CD4-positive, alpha-beta T cell treated with Interferon gamma for 1 hour (primary cell): ENCODE data around the gene FBXL17.

ENCODE experiments used
- DNase-seq: peaks from one replicate; pipeline ENCODE4 v3.0.0-alpha.2; 2020

Gene FBXL17

GRCh38 chr5:107887166-107887943, 494.5 kb downstream of the FBXL17 start:
- no peak for DNase-seq

DNA sequence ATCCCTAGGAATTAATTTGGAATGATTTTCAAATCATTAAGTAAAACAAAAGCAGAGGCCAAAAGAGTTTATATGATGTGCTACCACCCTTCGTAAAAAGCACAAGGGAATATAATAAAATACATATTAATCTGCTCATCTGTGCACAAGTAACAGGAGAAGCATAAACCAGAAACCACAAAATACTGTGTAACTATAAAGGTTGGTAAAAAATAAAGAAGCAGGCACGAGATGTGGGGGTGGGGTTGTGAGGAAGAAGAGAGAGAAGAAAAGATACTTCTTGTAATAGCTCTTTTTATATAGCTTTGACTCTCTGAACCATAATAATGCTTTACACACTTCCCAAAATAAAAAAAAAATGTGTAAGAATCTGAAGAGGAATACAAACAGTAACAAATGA, 496.3 kb downstream of the FBXL17 start:
- DNase-seq, result no peak

DNA sequence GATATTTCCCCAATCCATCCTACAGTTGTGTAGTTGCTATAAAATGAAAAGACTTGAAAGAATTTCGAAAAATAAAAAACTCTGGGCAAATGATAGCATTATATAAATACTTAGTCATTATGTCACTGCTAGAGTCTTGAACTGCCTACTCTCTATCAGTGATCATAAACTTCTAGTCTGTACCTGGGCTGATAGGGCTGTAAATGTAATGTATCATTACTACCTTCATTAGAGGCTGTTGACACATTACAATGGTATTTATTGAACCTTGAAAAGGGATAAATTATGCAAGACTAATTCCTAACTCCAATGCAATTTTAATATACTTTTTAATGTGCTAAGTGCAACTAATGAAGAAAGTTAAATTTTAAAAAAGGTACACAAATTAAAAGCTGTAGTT, 497.0 kb downstream of the FBXL17 start:
- DNase-seq, result no peak

DNA sequence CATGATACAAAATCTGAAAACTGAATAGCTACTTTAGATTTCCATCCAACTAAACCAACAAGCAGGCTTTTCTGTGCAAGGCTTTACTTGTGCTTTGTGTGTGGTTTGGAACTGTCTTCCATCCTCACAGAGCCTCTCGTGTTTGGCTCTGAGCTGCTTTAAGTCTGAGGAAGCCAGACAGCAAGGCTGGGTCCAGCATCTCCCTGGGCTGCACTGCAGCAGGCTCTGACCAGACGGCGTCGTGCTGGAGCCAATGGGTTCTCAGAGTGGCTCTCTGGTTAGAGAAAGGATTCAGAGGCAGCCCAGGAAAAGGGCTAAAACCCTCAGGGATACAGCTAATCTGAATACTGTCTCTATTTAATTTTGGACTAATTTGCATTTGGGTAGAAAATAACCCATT, 503.2 kb downstream of the FBXL17 start:
- DNase-seq, result no peak

- no peak for DNase-seq
Observed at GRCh38 chr5:107876906-107877305, 505.0 kb downstream of the FBXL17 start.

GRCh38 chr5:107876261-107876660, 505.6 kb downstream of the FBXL17 start:
- DNase-seq, result no peak

DNA sequence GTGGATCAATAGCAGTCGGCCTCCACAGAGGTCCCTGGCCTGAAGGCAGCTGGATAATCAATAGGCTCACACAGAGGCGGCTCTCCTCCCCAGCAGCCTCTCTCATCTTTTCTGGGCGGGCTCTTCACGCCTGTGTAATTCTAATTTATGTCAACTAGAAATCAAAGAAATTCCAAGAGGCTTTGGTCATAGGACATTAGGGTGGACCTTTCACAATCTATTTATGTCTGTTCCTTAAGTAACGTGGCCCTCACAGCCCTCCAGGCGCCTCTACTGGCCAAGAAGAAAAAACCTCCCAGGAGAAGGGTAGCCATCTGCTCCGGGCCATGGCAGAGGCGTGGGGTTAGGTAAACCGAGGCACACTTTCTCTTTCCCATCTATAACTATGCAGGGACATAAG, 506.1 kb downstream of the FBXL17 start:
- no peak for DNase-seq

GRCh38 chr5:107874795-107875194, 507.1 kb downstream of the FBXL17 start:
- no peak for DNase-seq

DNA sequence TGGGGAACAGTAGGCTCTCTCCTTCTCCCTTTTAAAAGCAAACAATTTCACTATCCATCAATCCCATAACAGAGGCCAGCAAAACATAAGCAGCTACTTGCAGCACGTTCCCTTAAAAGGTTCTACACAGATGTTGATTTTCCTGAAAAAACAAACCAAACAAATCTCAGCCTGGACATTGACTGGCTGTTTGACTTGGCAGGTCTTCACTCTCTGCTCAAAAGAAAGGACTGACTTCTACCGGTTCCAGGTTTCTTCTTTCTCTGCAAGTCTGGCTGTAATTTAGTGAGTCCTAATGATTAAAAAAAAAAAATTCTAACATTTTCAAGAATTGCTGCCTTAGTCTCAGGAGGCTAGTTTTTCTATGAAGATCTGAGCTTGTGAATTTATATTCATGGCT, 508.0 kb downstream of the FBXL17 start:
- DNase-seq, result no peak

DNA sequence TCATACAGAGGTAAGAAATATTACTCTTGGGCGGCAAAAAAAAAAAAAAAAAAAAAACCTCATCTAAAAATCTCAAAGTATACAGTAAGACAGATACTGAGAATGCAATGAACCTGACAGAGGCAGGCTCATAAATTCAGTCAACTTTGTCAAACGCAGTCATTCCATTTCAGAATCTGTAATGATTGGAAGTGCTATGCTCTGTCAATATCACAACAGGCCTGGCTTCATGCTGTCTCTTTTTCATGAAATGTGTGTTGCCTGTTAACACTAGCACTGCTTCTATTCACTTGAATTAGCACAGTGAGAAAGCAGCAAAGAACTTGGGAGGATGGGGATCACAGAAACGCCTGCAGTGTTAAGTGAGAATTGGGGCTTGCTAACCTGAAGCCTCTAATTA, 510.9 kb downstream of the FBXL17 start:
- no peak for DNase-seq

DNA sequence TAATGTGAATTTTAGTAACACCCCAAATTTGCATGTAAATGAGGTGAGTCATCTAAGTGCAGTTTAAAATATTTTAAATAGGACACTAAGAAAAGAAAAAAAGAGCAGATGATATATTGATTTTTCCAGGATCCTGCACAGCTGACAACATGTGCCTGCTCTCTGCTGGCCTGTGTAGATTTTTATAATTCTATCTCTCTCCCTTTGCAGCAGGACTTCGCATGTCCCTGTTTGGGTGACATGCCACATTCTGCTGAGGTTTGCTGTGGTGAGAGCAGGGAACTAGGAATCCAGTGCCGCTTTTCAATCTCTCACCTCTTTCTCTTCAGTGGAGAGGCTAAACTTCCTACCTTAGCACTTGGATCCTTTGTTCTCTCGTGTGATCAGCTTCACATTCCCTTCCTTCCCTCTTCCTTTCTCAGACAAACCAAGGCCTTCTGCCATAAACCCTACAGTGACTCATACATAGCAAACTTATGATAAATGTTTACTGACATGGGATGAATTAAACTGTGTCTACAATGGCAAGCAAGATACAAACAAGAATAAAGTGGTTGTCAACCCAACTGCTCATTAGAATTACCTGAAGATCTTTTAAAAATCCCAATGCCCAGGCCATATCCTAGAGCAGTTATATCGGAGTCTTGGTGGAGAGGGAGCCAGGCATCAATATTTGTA, 512.3 kb downstream of the FBXL17 start:
- no peak for DNase-seq

GRCh38 chr5:107868650-107869409, 513.1 kb downstream of the FBXL17 start:
- DNase-seq, result no peak

DNA sequence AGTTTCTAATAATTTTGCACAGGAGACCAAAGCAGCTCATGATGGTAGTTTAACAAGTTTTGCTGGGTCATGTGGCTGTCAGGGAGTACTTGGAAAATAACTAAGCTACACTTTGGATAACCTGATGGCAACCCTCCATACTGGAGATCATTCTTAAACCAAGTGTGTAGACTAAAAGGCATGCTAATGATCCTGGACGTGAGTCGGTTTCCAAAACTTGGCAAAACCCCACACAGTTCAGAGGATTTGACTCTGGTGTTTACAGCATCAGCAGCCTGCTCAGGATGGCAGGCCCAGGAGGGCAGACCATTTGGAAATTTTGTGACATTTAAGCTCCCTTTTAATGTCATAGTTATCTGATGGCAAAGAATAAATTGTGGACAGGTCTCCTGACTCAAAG, 514.6 kb downstream of the FBXL17 start:
- no peak for DNase-seq

DNA sequence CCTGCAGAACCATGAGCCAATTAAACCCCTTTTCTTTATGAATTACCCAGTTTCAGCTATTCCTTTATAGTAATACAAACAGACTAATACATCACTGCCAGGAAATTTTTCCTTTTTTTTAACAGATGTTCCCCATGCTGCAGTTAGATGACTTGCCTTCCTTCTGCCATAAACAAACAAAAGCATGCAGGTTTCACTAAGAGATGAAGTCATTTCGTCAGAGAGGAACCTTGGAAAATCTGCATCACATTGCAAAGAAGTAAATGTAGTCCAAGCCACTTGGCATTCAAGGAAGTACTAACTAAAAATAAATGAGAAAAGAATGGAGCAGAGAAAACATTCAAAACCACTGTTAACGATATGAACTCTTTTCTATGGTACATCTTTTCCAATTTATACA, 517.1 kb downstream of the FBXL17 start:
- DNase-seq, result no peak

GRCh38 chr5:107863125-107863524, 518.8 kb downstream of the FBXL17 start:
- no peak for DNase-seq

DNA sequence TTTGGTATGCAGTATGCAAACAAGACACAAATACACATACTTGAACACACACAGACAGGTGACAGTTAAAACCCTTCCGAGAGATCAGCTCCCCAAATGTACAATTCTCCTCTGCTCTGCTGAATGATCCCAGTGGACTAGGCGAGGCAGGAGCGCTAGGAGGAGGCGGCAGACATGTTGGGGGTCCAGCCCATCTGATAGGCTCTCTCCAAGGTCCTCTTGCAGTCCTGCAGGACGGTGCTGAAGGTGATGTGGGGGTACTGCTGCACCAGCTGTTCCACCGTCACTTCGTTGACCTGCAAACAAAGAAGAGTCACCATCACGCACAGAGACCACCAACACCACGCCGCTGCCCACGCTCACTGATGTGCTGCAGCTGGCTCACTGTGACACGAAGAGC, 520.3 kb downstream of the FBXL17 start:
- no peak for DNase-seq

DNA sequence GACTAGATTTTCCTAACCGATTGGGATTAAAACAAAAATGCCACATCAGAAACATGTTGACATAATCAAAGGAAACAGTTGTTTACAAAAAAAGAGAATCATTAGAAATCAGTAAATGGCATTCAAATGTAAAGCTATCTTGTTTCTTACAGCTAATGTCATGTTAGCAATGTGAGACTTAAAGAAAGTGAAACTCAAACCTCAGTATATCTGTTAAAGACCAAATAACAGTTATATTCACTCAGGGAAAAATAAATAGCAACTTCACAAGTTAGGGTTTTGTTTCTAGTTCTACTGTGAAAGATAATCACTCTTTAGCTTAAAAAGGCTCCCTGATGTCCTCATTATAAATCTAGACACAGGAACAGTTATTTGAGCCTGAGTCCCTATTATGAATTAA, 521.9 kb downstream of the FBXL17 start:
- DNase-seq, result no peak

DNA sequence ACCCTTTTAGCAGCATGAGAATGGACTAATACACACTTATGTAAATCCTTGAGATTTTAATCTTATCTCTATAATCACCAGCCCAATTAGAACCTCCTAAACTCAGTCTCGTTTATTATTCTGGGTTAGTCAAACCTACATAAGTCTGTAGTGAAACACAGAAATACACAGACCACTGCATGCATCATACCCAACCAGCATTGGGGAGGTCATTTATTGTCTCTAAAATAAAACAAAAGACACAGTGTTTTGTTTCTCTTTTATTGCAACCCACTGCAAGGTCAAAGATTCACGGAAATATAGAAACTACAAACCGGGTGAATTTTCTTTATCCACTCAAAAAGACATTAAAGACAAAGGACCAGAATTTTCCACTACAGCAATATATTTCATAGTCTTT, 523.1 kb downstream of the FBXL17 start:
- no peak for DNase-seq

- no peak for DNase-seq
Observed at GRCh38 chr5:107858324-107858723, 523.6 kb downstream of the FBXL17 start.

DNA sequence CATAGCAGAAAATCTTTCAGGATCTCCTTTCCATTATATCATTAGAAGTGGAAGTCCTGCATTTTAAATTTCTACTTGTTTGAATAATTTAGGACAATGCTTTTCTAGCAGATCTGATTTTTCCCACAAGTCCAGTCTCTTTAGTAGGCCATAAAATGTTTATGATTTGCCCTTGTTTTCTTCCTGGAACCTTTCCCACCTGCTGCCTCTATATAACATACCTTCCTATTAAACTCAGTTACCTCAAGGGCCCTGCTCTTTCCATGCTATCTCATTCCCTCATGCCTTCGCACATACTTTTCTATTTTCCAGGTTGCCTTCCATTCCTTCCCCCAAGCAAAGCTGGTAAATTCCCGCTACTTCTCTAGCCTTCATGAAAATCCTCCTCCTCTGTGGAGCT, 524.1 kb downstream of the FBXL17 start:
- no peak for DNase-seq

DNA sequence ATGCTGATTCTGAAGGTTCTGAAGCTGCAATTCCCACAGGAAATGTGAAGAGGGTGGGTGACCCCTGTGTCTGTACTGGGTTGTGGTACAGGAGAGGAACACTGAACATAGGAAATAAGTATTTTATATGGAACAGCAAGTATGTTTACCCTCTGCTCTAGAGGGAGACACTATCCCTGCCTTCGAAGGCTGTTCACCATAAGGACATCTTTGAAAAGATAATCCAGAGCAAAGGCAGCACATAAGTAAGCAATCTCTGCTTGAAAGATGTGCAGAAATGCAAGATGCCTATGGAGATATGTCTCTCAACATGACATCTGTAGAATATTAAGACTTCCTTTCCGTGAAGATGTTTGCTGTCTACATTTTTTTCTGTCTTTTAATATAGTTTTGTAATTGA, 526.7 kb downstream of the FBXL17 start:
- no peak for DNase-seq

DNA sequence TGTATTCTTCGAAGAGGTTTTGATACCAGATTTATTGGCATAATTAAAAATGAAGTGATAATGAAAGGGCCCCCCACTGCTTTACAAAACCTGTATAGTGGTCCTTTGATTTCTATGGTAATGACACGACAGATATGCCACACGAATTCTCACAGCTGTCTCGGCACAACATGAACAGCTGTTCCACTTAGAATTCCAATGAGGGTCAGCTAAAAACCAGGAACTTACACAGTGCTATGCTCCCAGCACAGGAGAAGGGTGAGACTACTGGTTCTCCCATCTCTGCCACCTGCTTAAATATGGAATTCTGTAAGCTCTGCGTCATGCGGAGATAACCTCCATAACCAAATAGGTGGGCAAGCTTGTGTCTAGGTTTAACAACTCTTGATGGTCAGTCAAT, 528.2 kb downstream of the FBXL17 start:
- DNase-seq, result no peak

GRCh38 chr5:107853031-107853430, 528.9 kb downstream of the FBXL17 start:
- no peak for DNase-seq

- no peak for DNase-seq
Observed at GRCh38 chr5:107849118-107849517, 532.8 kb downstream of the FBXL17 start.
